WERI-Rb-1 (cell line): ENCODE results near the gene CELF2.

ENCODE experiments used
- DNase-seq: peaks from one replicate; pipeline ENCODE4 v3.0.0-alpha.2; 2020
- H3K27ac ChIP-seq: fragments of 250-450 bp; sonication (Bioruptor Pico); 2 replicates; pipeline ENCODE4 v1.5.1; 2020; ENCODE audit warnings: mild to moderate bottlenecking, moderate library complexity
- H3K27me3 ChIP-seq: fragments of 250-450 bp; sonication (Bioruptor Pico); 2 replicates; pipeline ENCODE4 v1.5.1; 2021; ENCODE audit warnings: mild to moderate bottlenecking, low read depth, moderate library complexity; ENCODE audit not compliant: insufficient read depth, severe bottlenecking
- H3K36me3 ChIP-seq: fragments of 250-450 bp; sonication (Bioruptor Pico); 2 replicates; pipeline ENCODE4 v1.5.1; 2020; ENCODE audit warnings: mild to moderate bottlenecking, moderate library complexity
- H3K4me3 ChIP-seq: 2 replicates; pipeline ENCODE4 v1.5.1; 2011; ENCODE audit warnings: low read depth, mild to moderate bottlenecking, control low read depth, low read length
- H3K9me3 ChIP-seq: fragments of 250-450 bp; sonication (Bioruptor Pico); 2 replicates; pipeline ENCODE4 v1.5.1; 2021; ENCODE audit warnings: mild to moderate bottlenecking, moderate library complexity; ENCODE audit not compliant: severe bottlenecking
- TF ChIP-seq, protein P1 (sequence below): IDR thresholded peaks from 2 replicates; pipeline ENCODE4 v1.5.1; 2011; ENCODE audit warnings: low read depth, mild to moderate bottlenecking, control low read depth, inconsistent platforms, low read length

CELF2 gene

DNA sequence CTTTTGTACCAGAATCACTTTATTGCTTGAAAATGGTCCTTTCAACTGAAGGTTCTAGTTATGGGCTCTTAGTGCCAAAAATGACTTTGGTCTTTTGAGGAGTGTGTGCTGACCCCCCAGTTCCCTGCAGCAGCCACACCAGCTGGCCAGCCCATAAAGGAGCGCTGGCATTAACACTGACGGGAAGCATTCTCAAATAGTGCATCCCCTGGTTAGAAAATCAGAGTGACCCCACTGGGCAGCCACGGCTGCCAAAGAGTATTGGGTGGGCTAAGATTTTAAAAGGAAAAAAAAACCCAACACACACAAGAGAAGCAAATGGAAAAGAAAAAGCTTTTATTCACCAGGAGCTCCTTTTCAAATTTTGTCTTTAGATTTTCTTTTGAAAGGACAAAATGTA lies 199.8 kb downstream of the CELF2 start:
- Histone ChIP-seq H3K4me3 (no peak overlapping the region), H3K36me3 (no peaks in the 10 kb centered on the region), H3K27me3 (no peaks in the 10 kb centered on the region), H3K9me3 (no peaks in the 10 kb centered on the region), H3K27ac (no peak overlapping the region)
- TF ChIP-seq, protein P1, sequence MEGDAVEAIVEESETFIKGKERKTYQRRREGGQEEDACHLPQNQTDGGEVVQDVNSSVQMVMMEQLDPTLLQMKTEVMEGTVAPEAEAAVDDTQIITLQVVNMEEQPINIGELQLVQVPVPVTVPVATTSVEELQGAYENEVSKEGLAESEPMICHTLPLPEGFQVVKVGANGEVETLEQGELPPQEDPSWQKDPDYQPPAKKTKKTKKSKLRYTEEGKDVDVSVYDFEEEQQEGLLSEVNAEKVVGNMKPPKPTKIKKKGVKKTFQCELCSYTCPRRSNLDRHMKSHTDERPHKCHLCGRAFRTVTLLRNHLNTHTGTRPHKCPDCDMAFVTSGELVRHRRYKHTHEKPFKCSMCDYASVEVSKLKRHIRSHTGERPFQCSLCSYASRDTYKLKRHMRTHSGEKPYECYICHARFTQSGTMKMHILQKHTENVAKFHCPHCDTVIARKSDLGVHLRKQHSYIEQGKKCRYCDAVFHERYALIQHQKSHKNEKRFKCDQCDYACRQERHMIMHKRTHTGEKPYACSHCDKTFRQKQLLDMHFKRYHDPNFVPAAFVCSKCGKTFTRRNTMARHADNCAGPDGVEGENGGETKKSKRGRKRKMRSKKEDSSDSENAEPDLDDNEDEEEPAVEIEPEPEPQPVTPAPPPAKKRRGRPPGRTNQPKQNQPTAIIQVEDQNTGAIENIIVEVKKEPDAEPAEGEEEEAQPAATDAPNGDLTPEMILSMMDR: no peak
- no peak for DNase-seq

DNA sequence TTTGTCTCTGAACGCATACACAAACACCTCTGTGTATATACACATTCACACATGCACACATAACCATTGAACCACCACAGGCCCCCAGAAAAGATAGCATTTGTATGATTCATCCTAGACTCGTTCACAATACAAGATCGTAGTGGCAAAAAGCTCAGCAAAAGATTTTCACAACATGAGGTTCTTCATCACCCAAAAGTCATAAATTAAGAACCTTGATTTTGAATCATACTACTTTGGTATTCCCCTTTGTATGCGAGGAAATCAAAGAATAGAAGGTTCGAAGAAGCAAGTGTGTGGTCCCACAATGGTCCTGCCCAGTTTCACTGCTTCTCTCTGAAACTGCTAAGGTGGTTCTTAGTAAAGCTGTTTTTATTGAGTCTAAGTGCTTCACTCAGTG lies 200.7 kb downstream of the CELF2 start:
- DNase-seq: no peak
- H3K27ac ChIP-seq: no peak overlapping the region
- no peaks in the 10 kb centered on the region for H3K9me3 ChIP-seq
- no peak overlapping the region for H3K4me3 ChIP-seq
- H3K27me3 ChIP-seq: no peaks in the 10 kb centered on the region
- H3K36me3 ChIP-seq: no peaks in the 10 kb centered on the region
- TF ChIP-seq, protein P1: no peak

DNA sequence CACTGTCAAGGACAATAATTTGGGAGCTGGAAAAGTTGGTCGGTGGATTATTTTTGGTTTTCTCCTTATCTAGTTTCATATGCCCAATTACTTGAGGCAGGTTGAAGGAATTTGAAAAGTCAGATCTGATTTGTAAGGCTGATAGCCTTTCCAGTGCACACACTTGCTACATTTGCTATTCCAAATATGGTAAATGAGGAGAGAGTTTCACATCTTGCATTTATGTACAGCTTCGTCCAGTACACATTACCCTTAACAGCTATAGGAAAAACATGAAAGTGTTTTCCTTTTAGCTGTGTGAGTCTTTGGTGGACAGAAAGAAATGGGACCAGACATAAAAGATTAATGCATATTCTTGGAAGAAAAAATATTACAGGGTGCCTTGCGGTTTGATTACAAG lies 201.8 kb downstream of the CELF2 start:
- H3K36me3 ChIP-seq: no peaks in the 10 kb centered on the region
- no peaks in the 10 kb centered on the region for H3K27me3 ChIP-seq
- H3K27ac ChIP-seq: no peak overlapping the region
- H3K4me3 ChIP-seq: no peak overlapping the region
- TF ChIP-seq, protein P1: no peak
- DNase-seq: no peak
- no peaks in the 10 kb centered on the region for H3K9me3 ChIP-seq

DNA sequence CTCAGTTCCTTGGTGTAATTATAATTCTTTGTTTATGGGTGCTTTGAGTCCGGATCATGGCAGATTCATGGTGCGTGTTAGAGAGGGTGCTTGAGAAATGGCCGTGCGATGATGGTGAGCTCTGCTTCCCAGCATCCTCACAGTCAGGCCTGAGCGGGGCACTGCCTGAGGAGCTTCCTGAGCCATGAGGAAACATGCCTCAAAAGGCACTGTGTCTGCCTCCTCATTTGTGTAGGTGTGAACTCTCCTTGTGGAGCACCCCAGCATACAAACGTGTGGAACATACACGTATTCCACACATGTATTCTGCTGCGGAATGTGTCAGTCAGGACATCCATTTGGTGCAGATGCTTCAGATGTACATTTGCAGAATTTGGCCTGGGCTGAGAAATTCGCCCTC lies 205.4 kb downstream of the CELF2 start:
- H3K9me3 ChIP-seq: no peaks in the 10 kb centered on the region
- TF ChIP-seq, protein P1: no peak
- H3K4me3 ChIP-seq: no peak overlapping the region
- no peak overlapping the region for H3K27ac ChIP-seq
- no peak for DNase-seq
- H3K27me3 ChIP-seq: no peaks in the 10 kb centered on the region
- H3K36me3 ChIP-seq: no peaks in the 10 kb centered on the region

DNA sequence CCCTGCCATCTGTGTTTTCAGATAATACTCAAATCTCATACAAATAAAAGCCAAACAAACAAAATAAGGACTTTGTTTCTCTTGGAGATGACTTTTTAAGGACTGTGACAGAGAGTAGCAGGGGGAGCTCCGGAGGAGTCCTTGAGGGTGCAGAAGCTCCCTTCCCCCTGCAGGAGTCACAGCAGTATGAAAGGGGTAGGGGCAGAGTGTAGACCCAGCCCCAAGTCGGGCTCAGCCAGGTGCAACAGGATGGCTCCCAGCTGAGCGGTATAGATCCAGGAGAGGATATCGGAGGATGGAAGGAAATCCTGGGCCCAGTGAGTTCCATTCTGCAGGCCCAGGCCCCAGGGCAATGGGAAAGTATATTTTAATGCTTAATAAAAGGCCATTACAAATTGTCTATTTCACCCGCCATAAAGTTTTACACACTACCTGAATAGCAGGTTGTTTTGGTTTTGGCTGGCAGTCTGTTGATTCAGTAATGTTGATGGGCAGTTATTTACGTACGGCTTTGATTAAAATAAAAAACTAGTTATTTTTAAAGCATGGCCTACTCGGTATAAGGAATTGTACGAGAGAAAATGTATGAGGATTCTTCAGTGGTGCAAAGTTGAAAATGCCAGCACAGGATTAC lies 206.0 kb downstream of the CELF2 start:
- no peaks in the 10 kb centered on the region for H3K27me3 ChIP-seq

DNA sequence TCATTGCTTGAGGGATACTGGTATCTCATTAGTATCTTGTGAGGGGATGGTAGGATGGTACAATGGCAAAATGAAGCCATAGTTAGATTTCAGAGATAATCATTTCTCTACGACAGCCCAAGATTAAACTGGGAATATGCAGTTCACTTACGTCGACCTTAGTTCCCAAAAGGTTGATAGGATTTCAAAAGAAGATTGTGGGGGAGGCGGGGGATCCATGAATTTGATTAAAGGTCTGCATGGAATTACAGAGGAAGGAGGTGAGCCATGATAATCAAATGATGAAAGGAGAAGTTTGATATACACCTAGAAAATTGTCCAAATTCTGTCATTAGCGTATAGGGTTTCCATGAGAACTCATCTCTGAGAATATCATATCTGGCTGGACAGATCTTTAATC lies 206.6 kb downstream of the CELF2 start:
- Histone ChIP-seq H3K27ac (no peak overlapping the region), H3K9me3 (no peaks in the 10 kb centered on the region), H3K4me3 (no peak overlapping the region), H3K27me3 (no peaks in the 10 kb centered on the region), H3K36me3 (no peaks in the 10 kb centered on the region)
- no peak for DNase-seq
- TF ChIP-seq, protein P1: no peak

More for the DNA sequence above, 206.0 kb downstream of the CELF2 start:
- DNase-seq: no peak
- TF ChIP-seq, protein P1: no peak
- H3K36me3 ChIP-seq: no peaks in the 10 kb centered on the region
- H3K9me3 ChIP-seq: no peaks in the 10 kb centered on the region
- no peak overlapping the region for H3K27ac ChIP-seq
- H3K4me3 ChIP-seq: no peak overlapping the region
